Measurements from ENCODE around the gene SPACA4.

The SPACA4 gene

GRCh38 chr19:48646722-48647216 is 40.2 kb downstream of the SPACA4 start:
- DNase-seq (ENCODE audit: low read depth in 2 of 2, low spot score in 1 of 2) = no peak

GRCh38 chr19:48648134-48648533 is 41.6 kb downstream of the SPACA4 start:
- DNase-seq (ENCODE audit: low read depth in 2 of 2, low spot score in 1 of 2) = no peak

- DNase-seq (ENCODE audit: low read depth in 2 of 2, low spot score in 1 of 2) = no peak
Measured at GRCh38 chr19:48650974-48651682, 44.6 kb downstream of the SPACA4 start.

- DNase-seq (ENCODE audit: low read depth in 2 of 2, low spot score in 1 of 2) = no peak
Measured at GRCh38 chr19:48651683-48652048, 45.1 kb downstream of the SPACA4 start.

GRCh38 chr19:48654299-48655059 is 47.9 kb downstream of the SPACA4 start:
- no peak for DNase-seq (ENCODE audit: low read depth in 2 of 2, low spot score in 1 of 2)

GRCh38 chr19:48656840-48657474 is 50.4 kb downstream of the SPACA4 start:
- DNase-seq (ENCODE audit: low read depth in 2 of 2, low spot score in 1 of 2) = no peak
